GM21717 (cell line): ENCODE measurements around the gene ADAMTS18.

Source experiments
- ATAC-seq: cut with Tn5 transposase; IDR thresholded peaks from one replicate; pipeline ENCODE4 v1.9.1; 2021; ENCODE audit warnings: mild to moderate bottlenecking, moderate library complexity; ENCODE audit not compliant: unreplicated experiment

ADAMTS18 gene

DNA sequence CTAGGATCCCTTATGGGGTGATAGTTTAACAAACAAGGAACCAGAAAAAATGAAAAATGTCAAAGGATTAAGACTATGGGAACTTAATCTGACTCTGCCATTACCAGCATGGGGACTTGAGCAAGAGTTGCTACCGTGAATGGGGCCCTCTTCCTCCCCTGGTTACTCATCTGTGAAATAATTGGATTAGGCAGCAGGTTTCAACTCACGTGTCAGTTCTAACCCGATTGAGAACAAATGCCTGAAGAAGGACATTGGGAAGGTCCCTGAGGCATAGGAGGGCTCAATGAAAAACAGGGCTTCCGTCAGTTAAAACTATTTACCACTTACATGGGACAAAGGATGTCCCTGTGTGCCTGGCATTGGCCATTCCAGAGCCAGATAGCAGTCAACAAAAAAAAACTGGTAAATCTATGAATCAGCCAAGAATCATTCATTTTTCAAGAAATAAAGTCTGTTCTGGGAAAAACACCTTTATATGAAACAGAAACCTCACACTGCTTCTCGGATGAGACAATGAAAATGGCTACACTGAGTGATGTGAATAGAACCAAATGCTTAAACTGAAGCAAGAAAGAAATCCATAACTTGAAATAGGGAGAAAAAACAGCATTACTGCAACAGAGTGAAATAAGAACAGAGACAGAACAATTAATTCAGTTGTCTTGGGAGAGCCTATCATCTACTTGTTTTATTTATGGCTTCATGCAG, 104.3 kb downstream of the ADAMTS18 start:
- no peak for ATAC-seq

DNA sequence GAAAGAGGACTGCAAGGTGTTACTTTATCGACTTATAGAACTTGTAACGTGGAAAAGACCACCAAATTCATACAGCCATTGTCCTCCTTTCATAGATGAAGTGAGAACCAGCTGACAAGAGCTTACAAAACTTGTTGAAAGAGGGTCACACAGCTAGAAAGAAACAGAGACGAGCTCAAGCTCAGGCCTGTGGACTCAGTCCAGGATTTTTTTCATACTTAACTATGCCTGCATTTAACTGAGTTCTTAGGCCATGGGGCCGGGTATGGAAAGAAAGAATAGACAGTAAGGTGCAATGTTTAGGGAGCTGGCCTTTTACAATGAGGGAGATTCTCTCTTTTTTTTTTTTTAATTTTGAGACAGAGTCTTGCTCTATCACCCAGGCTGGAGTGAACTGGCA, 106.1 kb downstream of the ADAMTS18 start:
- no peak for ATAC-seq

GRCh38 chr16:77328274-77328673, 106.6 kb downstream of the ADAMTS18 start:
- no peak for ATAC-seq

DNA sequence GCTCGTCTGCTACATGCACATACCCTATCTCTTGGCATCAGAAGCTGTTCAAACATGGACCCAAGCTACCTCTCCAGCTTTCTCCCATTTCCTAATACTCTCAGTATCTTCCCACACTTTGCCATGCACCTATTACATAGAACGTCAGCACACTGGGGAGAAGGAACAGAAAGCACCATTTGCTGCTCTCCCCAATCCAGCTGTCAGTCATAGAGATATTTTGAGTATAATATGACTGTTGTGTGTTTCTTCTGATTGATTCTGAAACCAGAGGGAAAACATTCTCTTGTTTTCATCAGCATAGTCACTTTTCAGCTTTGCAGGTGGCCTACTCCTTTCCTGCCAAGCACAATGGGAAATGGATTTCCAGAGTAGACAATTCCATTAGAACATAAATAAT, 107.1 kb downstream of the ADAMTS18 start:
- peak; percentile 69 for ATAC-seq

- ATAC-seq: no peak
These were observed 110.1 kb downstream of the ADAMTS18 start for GRCh38 chr16:77324729-77325128.

GRCh38 chr16:77323695-77324094, 111.1 kb downstream of the ADAMTS18 start:
- no peak for ATAC-seq

DNA sequence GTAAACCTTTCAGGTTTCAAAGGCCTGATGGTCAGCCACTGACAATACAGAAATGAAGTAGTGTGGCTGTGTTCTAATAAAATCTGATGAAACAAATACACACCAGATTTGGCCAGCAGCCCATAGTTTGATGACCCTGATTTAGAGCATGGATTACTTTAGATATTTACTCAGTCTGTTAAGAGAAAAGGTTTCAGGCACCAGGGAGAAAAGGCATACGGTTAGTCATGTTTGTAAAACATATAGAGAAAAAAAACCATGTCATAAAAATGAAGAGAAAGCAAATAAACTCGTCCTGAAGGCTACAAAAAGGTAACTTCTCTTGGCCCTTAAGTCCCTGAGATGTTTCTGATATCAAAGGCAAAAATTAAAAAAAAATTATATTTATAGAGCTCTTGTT, 112.1 kb downstream of the ADAMTS18 start:
- no peak for ATAC-seq

DNA sequence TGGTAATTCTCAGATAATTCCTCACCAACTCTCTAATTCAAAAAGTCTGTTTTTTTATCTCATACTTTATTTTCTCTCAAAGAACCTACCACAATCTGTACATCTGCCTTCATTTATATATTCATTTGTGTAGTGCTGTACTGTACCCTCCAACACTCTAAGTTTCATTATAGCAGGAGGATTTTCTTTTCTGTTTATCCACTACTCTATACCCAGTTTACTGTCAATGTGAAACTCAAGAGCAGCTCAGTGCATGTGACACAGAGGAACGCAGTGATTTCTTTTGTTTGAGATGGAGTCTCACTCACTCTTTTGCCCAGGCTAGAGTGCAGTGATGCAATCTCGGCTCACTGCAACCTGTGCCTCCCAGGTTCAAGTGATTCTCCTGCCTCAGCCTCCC, 117.8 kb downstream of the ADAMTS18 start:
- ATAC-seq: no peak

GRCh38 chr16:77310877-77311276, 124.0 kb downstream of the ADAMTS18 start:
- no peak for ATAC-seq

GRCh38 chr16:77308163-77308561, 126.7 kb downstream of the ADAMTS18 start:
- no peak for ATAC-seq

- no peak for ATAC-seq
These were observed 127.2 kb downstream of the ADAMTS18 start for GRCh38 chr16:77307426-77308162.

GRCh38 chr16:77306075-77306474, 128.8 kb downstream of the ADAMTS18 start:
- ATAC-seq: no peak

DNA sequence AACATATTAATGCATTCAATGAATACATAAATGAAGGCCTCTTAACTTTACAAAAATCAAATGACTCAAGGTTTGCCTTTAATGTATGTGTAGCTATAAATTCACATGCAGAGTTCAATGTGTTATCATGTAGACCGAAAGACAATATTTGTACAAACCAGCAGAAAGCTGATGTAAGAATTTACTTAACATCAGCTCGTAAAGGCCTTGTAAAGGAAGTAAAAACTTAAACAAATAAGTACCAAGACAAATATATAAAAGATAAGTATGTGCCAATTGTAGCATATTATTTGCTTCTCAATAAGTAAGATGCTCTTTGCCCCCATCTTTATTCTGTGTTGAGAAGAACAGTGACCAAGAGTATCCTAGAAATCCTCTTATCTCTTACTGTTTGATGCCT, 130.0 kb downstream of the ADAMTS18 start:
- no peak for ATAC-seq

DNA sequence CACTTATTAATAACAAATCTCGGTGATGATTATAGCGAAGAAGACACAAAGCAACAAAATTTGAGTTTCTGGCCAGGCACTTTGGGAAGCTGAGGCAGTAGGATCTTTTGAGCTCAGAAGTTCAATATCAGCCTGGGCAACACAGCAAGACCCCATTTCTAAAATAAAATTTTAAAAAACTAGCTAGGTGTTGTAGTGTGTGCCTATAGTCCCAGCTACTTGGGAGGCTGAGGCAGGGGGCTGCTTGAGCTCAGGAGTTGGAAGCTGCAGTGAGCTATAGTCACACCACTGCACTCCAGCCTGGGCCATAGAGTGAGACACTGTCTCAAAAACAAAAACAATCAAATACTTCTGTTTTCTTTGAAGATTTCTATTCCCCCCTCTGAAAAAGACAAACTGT, 130.7 kb downstream of the ADAMTS18 start:
- no peak for ATAC-seq

DNA sequence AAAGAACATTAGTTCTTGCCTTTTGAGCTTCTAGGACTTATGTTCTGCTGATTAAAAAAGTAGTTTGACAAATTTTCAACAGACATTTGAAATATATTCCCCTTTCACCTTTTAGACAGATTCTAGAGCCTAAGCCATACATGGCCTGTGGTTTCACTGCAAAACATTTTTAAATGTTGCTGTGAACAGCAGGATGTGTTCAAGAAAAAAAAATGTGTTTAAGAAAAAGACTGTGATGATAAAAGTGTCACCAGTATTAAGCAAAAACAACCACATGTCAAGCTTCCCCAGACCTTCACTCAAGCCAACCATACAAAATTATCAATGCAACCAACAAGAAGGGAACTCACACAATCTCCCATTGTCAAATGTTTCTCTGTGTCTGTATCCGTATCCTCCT, 132.2 kb downstream of the ADAMTS18 start:
- ATAC-seq: no peak

DNA sequence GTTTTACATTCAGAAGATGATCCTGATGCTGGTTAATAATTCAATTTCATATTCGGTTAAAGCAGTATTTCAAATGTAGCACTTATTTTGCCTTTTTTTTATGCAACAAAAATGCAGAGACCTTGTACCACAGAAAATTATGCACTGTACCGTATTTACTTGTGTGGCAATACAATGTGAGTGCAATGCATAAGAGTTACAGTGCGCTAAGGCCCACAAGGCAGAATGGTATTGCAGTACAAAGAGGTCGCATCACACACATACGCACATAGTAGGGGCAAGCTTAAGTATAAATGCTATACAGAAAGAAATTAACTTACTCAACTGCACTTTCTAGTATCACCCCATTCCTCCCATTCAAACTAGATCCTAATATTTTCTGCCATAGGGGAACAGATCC, 132.6 kb downstream of the ADAMTS18 start:
- ATAC-seq: no peak

- ATAC-seq: no peak
These were observed 134.6 kb downstream of the ADAMTS18 start for GRCh38 chr16:77300256-77300655.

- ATAC-seq: no peak
These were observed 135.4 kb downstream of the ADAMTS18 start for GRCh38 chr16:77299395-77299794.

GRCh38 chr16:77298418-77299360, 136.1 kb downstream of the ADAMTS18 start:
- ATAC-seq: no peak

GRCh38 chr16:77297996-77298395, 136.8 kb downstream of the ADAMTS18 start:
- no peak for ATAC-seq

DNA sequence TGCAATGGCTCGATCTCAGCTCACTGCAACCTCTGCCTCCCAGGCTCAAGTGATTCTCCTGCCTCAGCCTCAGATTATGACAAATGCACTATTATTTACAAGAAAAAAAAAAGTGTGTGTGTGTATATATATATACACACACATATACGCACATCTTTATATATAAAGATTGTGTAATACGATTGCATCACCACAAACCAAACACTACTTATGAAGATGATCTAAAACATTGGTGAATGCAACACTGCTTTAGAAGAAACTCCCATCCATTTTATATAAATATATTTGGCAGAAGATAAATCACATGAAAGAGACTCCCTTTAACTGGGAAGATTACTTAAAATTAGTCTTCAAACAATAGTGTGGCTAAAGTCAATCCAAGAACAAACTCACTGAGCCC, 138.9 kb downstream of the ADAMTS18 start:
- no peak for ATAC-seq
